ENCODE measurements around the gene MPZL3.

GRCh38 chr11:118229274-118229847 is 22.8 kb downstream of the MPZL3 start:
- TF ChIP-seq, protein P1, sequence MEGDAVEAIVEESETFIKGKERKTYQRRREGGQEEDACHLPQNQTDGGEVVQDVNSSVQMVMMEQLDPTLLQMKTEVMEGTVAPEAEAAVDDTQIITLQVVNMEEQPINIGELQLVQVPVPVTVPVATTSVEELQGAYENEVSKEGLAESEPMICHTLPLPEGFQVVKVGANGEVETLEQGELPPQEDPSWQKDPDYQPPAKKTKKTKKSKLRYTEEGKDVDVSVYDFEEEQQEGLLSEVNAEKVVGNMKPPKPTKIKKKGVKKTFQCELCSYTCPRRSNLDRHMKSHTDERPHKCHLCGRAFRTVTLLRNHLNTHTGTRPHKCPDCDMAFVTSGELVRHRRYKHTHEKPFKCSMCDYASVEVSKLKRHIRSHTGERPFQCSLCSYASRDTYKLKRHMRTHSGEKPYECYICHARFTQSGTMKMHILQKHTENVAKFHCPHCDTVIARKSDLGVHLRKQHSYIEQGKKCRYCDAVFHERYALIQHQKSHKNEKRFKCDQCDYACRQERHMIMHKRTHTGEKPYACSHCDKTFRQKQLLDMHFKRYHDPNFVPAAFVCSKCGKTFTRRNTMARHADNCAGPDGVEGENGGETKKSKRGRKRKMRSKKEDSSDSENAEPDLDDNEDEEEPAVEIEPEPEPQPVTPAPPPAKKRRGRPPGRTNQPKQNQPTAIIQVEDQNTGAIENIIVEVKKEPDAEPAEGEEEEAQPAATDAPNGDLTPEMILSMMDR (conservative IDR thresholded peaks at IDR 0.05 in 1 of 2, IDR thresholded peaks at IDR 0.05 in 1 of 2; ENCODE audit: extremely low read depth in 1 of 2, insufficient read depth in 1 of 2, low read depth in 1 of 2, low read length in 2 of 2), result no peak
- no peak for TF ChIP-seq EZH2 (IDR thresholded peaks at IDR 0.05; ENCODE audit: borderline replicate concordance, low read length)
